A549 treated with AZD9567 at 1 μM for 4 hours (cell line): ENCODE data around the gene UAP1. TPM values are rescaled to one million over a fixed set of nuclear protein-coding genes. Genes with fewer than 3 reads are reported as not detected.

ENCODE experiments used
- total RNA-seq: library from RNA; stranded (reverse); fragments of 200-300 nt; extraction: Qiagen RNA extraction; gene quantifications from 5 replicates; pipeline ENCODE4 v1.2.3, GENCODE V29; 2022; ENCODE audit not compliant: insufficient read depth

UAP1 gene
- 27.9 to 37.6 TPM (median 31.6 TPM) in 5 replicates for total RNA-seq

GRCh38 chr1:162561616-162562469, at the start of gene UAP1:
Gene UAP1, plus strand, starts transcription at chr1:162561722. Its CDS starts 4,347 bp downstream, at chr1:162566069.

GRCh38 chr1:162632217-162632666, 70.7 kb downstream of the UAP1 start, which contains the start of gene DDR2:
Gene DDR2, plus strand, starts transcription at chr1:162632464. Its CDS starts 86,600 bp downstream, at chr1:162719064.

Other genes starting within 250 kb of the UAP1 start
- not detected in 5 replicates for gene SPATA46, start 184.9 kb upstream of the UAP1 start, total RNA-seq
- 0.78 to 2.3 TPM (median 0.88 TPM) in 5 replicates for gene C1orf226, start 180.0 kb upstream of the UAP1 start, total RNA-seq
- 0.05 to 0.21 TPM (median 0.06 TPM) in 4 of 5 replicates, not detected in the other for gene SH2D1B, start 149.6 kb upstream of the UAP1 start, total RNA-seq
- gene UHMK1, start 63.9 kb upstream of the UAP1 start, total RNA-seq, result 14.3 to 21.7 TPM (median 20.6 TPM) in 5 replicates
- 0.35 to 0.81 TPM (median 0.52 TPM) in 5 replicates for gene DDR2, start 70.7 kb downstream of the UAP1 start, total RNA-seq
- gene HSD17B7, start 229.0 kb downstream of the UAP1 start, total RNA-seq, result 8.1 to 17.8 TPM (median 9.4 TPM) in 5 replicates